Activated CD4-positive, alpha-beta memory T cell treated with anti-CD3 and anti-CD28 coated beads for 36 hours (primary cell): ENCODE data around the gene KCNQ1OT1. TPM values are rescaled to one million over a fixed set of nuclear protein-coding genes. Genes with fewer than 3 reads are reported as not detected.

ENCODE experiments used
- CTCF ChIA-PET: fragments of 350-600 bp; sonication (Branson Sonifier 250); formaldehyde crosslinking; loops from one replicate; lab custom pipeline; 2021; ENCODE audit warnings: antibody characterized with exemption, inconsistent platforms; lab: Charles Lee
- POLR2A ChIA-PET: fragments of 350-600 bp; sonication (Branson Sonifier 250); formaldehyde crosslinking; loops from one replicate; lab custom pipeline; 2021; ENCODE audit warnings: antibody characterized with exemption; lab: Charles Lee
- DNase-seq: peaks from one replicate; pipeline ENCODE4 v3.0.0-alpha.2; 2020
- H3K27ac Mint-ChIP-seq: one replicate; pipeline ENCODE4 v1.8.0; 2021; ENCODE audit warnings: mixed read lengths
- H3K27me3 Mint-ChIP-seq: one replicate; pipeline ENCODE4 v1.8.0; 2021; ENCODE audit warnings: mixed read lengths
- H3K36me3 Mint-ChIP-seq: one replicate; pipeline ENCODE4 v1.8.0; 2021; ENCODE audit warnings: mixed read lengths
- H3K4me1 Mint-ChIP-seq: one replicate; pipeline ENCODE4 v1.8.0; 2021; ENCODE audit warnings: low read depth, mixed read lengths
- H3K4me3 Mint-ChIP-seq: one replicate; pipeline ENCODE4 v1.8.0; 2021; ENCODE audit warnings: mild to moderate bottlenecking, mixed read lengths
- H3K9me3 Mint-ChIP-seq: one replicate; pipeline ENCODE4 v1.8.0; 2021; ENCODE audit warnings: mixed read lengths
- intact Hi-C: fragments of 100-400 bp; cut with micrococcal nuclease; formaldehyde crosslinking; loops from one replicate; pipeline ENCODE4 v1.15.1; 2023
- total RNA-seq, 2 experiments: library from RNA; stranded (reverse); gene quantifications; one replicate each; pipeline ENCODE4 v1.2.3, GENCODE V29; 2021

The KCNQ1OT1 gene
- total RNA-seq, 2 experiments from 2014 or later: 0.19 TPM

GRCh38 chr11:2724104-2724503, 24.3 kb upstream of the KCNQ1OT1 start:
- ChIA-PET POLR2A (no interaction called here), CTCF (no interaction called here)
- no peaks in the 10 kb centered on the region for H3K4me1 Mint-ChIP-seq
- H3K9me3 Mint-ChIP-seq: no peaks in the 10 kb centered on the region
- H3K4me3 Mint-ChIP-seq: no peak overlapping the region
- H3K27me3 Mint-ChIP-seq: no peaks in the 10 kb centered on the region
- intact Hi-C loops: no loop called here
- no peaks in the 10 kb centered on the region for H3K36me3 Mint-ChIP-seq
- no peak for DNase-seq
- H3K27ac Mint-ChIP-seq: no peak overlapping the region

- Mint-ChIP-seq H3K9me3 (no peaks in the 10 kb centered on the region), H3K4me3 (no peak overlapping the region), H3K27ac (no peak overlapping the region), H3K27me3 (no peaks in the 10 kb centered on the region), H3K4me1 (no peaks in the 10 kb centered on the region), H3K36me3 (no peaks in the 10 kb centered on the region)
- CTCF ChIA-PET: no interaction called here
- intact Hi-C loops: no loop called here
- POLR2A ChIA-PET: no interaction called here
- DNase-seq: no peak
Measured at GRCh38 chr11:2722955-2723354, 23.2 kb upstream of the KCNQ1OT1 start.

GRCh38 chr11:2721210-2721916, 21.6 kb upstream of the KCNQ1OT1 start:
- intact Hi-C loops: no loop called here
- ChIA-PET POLR2A (no interaction called here), CTCF (interaction anchor here (1.3 kb wide), 1 partner anchor 170 kb away, joined by 4 read pairs; no protein-coding TSS in a partner anchor)
- no peak overlapping the region for H3K4me3 Mint-ChIP-seq
- no peak for DNase-seq
- no peaks in the 10 kb centered on the region for H3K9me3 Mint-ChIP-seq
- H3K27ac Mint-ChIP-seq: no peak overlapping the region
- no peaks in the 10 kb centered on the region for H3K4me1 Mint-ChIP-seq
- H3K36me3 Mint-ChIP-seq: no peaks in the 10 kb centered on the region
- H3K27me3 Mint-ChIP-seq: no peaks in the 10 kb centered on the region

- no peaks in the 10 kb centered on the region for H3K4me1 Mint-ChIP-seq
- intact Hi-C loops: no loop called here
- ChIA-PET POLR2A (no interaction called here), CTCF (no interaction called here)
- H3K9me3 Mint-ChIP-seq: no peaks in the 10 kb centered on the region
- no peak overlapping the region for H3K4me3 Mint-ChIP-seq
- DNase-seq: no peak
- H3K27ac Mint-ChIP-seq: no peak overlapping the region
- H3K36me3 Mint-ChIP-seq: no peaks in the 10 kb centered on the region
- H3K27me3 Mint-ChIP-seq: no peaks in the 10 kb centered on the region
Measured at GRCh38 chr11:2719831-2720590, 20.2 kb upstream of the KCNQ1OT1 start.

- no peaks in the 10 kb centered on the region for H3K4me1 Mint-ChIP-seq
- H3K27ac Mint-ChIP-seq: no peak overlapping the region
- no peak overlapping the region for H3K4me3 Mint-ChIP-seq
- no peaks in the 10 kb centered on the region for H3K9me3 Mint-ChIP-seq
- DNase-seq: no peak
- no peaks in the 10 kb centered on the region for H3K27me3 Mint-ChIP-seq
- ChIA-PET CTCF (no interaction called here), POLR2A (no interaction called here)
- H3K36me3 Mint-ChIP-seq: no peaks in the 10 kb centered on the region
- intact Hi-C loops: no loop called here
Measured at GRCh38 chr11:2718817-2719438, 19.1 kb upstream of the KCNQ1OT1 start.

- CTCF ChIA-PET: interaction anchor here (1.2 kb wide), 1 partner anchor 170 kb away, joined by 5 read pairs; no protein-coding TSS in a partner anchor
- POLR2A ChIA-PET: no interaction called here
- Mint-ChIP-seq H3K9me3 (no peaks in the 10 kb centered on the region), H3K36me3 (no peaks in the 10 kb centered on the region), H3K4me3 (no peak overlapping the region), H3K27me3 (no peaks in the 10 kb centered on the region), H3K4me1 (no peaks in the 10 kb centered on the region), H3K27ac (no peak overlapping the region)
- no peak for DNase-seq
- intact Hi-C loops: no loop called here
Measured at GRCh38 chr11:2717561-2718325, 17.9 kb upstream of the KCNQ1OT1 start.

GRCh38 chr11:2716376-2717095, 16.7 kb upstream of the KCNQ1OT1 start:
- Mint-ChIP-seq H3K27me3 (no peaks in the 10 kb centered on the region), H3K9me3 (no peaks in the 10 kb centered on the region), H3K4me1 (no peaks in the 10 kb centered on the region), H3K27ac (no peak overlapping the region), H3K36me3 (no peaks in the 10 kb centered on the region), H3K4me3 (no peak overlapping the region)
- intact Hi-C loops: no loop called here
- POLR2A ChIA-PET: no interaction called here
- no peak for DNase-seq
- CTCF ChIA-PET: interaction anchor here (1.2 kb wide), 1 partner anchor 171 kb away, joined by 5 read pairs; no protein-coding TSS in a partner anchor

GRCh38 chr11:2715716-2716350, 16.0 kb upstream of the KCNQ1OT1 start:
- H3K27ac Mint-ChIP-seq: no peak overlapping the region
- no peaks in the 10 kb centered on the region for H3K36me3 Mint-ChIP-seq
- H3K9me3 Mint-ChIP-seq: peaks cover 1% of the 10 kb centered on the region
- H3K4me1 Mint-ChIP-seq: no peaks in the 10 kb centered on the region
- intact Hi-C loops: no loop called here
- DNase-seq: no peak
- POLR2A ChIA-PET: no interaction called here
- H3K4me3 Mint-ChIP-seq: no peak overlapping the region
- CTCF ChIA-PET: no interaction called here
- H3K27me3 Mint-ChIP-seq: no peaks in the 10 kb centered on the region

- Mint-ChIP-seq H3K9me3 (peaks cover 10% of the 10 kb centered on the region), H3K36me3 (peaks cover 3% of the 10 kb centered on the region), H3K27me3 (no peaks in the 10 kb centered on the region), H3K4me3 (no peak overlapping the region), H3K4me1 (no peaks in the 10 kb centered on the region), H3K27ac (no peak overlapping the region)
- ChIA-PET POLR2A (no interaction called here), CTCF (no interaction called here)
- DNase-seq: no peak
- intact Hi-C loops: no loop called here
Measured at GRCh38 chr11:2714871-2715270, 15.1 kb upstream of the KCNQ1OT1 start.

- Mint-ChIP-seq H3K4me1 (no peaks in the 10 kb centered on the region), H3K27ac (no peak overlapping the region), H3K27me3 (no peaks in the 10 kb centered on the region), H3K4me3 (no peak overlapping the region), H3K36me3 (peaks cover 5% of the 10 kb centered on the region), H3K9me3 (peaks cover 14% of the 10 kb centered on the region)
- POLR2A ChIA-PET: no interaction called here
- CTCF ChIA-PET: no interaction called here
- no peak for DNase-seq
- intact Hi-C loops: no loop called here
Measured at GRCh38 chr11:2714463-2714800, 14.6 kb upstream of the KCNQ1OT1 start.

- Mint-ChIP-seq H3K27ac (no peak overlapping the region), H3K36me3 (peaks cover 5% of the 10 kb centered on the region), H3K4me1 (no peaks in the 10 kb centered on the region), H3K27me3 (no peaks in the 10 kb centered on the region), H3K4me3 (no peak overlapping the region), H3K9me3 (peaks cover 16% of the 10 kb centered on the region)
- no peak for DNase-seq
- intact Hi-C loops: no loop called here
- ChIA-PET CTCF (no interaction called here), POLR2A (no interaction called here)
Measured at GRCh38 chr11:2713661-2714462, 14.1 kb upstream of the KCNQ1OT1 start.
